ENCODE results near the gene PDE9A. TPM values are rescaled to one million over a fixed set of nuclear protein-coding genes. Genes with fewer than 3 reads are reported as not detected.

Gene PDE9A
- total RNA-seq, 4 donors from 2014 or later: 29.2 to 68.4 (median 40.4) TPM

GRCh38 chr21:42739061-42739931 lies 85.9 kb downstream of the PDE9A start:
- no peak overlapping the region for H3K4me3 ChIP-seq
- H3K27me3 ChIP-seq: no peaks in the 10 kb centered on the region
- H3K36me3 ChIP-seq: peaks cover 0 to 30% (median 19%) of the 10 kb centered on the region in 4 donors
- TF ChIP-seq CTCF (IDR thresholded peaks at IDR 0.05) (no peak), POLR2A (IDR thresholded peaks at IDR 0.05; ENCODE audit: low read depth) (no peak), EP300 (IDR thresholded peaks at IDR 0.05) (no peak), POLR2AphosphoS5 (IDR thresholded peaks at IDR 0.05) (no peak)
- H3K27ac ChIP-seq (replicated peaks in 1 of 4): peak overlapping the region; percentile 72 to 84 (median 80)
- no peaks in the 10 kb centered on the region for H3K9me3 ChIP-seq
- DNase-seq (ENCODE audit: extremely low spot score): no peak
- 97% methylated on average over 12 of the region's 21 CpGs for WGBS
- intact Hi-C loops (cut with DNase I): no loop called here
- H3K4me1 ChIP-seq: peaks cover 26 to 44% (median 40%) of the 10 kb centered on the region in 4 donors

- no peaks in the 10 kb centered on the region for H3K27me3 ChIP-seq
- no peak overlapping the region for H3K4me3 ChIP-seq
- no peaks in the 10 kb centered on the region for H3K9me3 ChIP-seq
- H3K36me3 ChIP-seq: peaks cover 0 to 30% (median 12%) of the 10 kb centered on the region in 4 donors
- TF ChIP-seq CTCF (IDR thresholded peaks at IDR 0.05) (no peak), EP300 (IDR thresholded peaks at IDR 0.05) (no peak), POLR2AphosphoS5 (IDR thresholded peaks at IDR 0.05) (no peak)
- DNase-seq (ENCODE audit: extremely low spot score): no peak
- peaks cover 26 to 45% (median 42%) of the 10 kb centered on the region in 4 donors for H3K4me1 ChIP-seq
- intact Hi-C loops (cut with DNase I): no loop called here
- WGBS: 97% methylated on average over 1 of the region's 1 CpG
- no peak overlapping the region for H3K27ac ChIP-seq (replicated peaks in 1 of 4)
These were observed 87.0 kb downstream of the PDE9A start for GRCh38 chr21:42740405-42740909.

- no peaks in the 10 kb centered on the region for H3K9me3 ChIP-seq
- 82% methylated on average over 10 of the region's 10 CpGs for WGBS
- no peak for TF ChIP-seq POLR2A (IDR thresholded peaks at IDR 0.05; ENCODE audit: low read depth)
- TF ChIP-seq CTCF (IDR thresholded peaks at IDR 0.05): no peak
- no peak for TF ChIP-seq POLR2AphosphoS5 (IDR thresholded peaks at IDR 0.05)
- no peak for TF ChIP-seq EP300 (IDR thresholded peaks at IDR 0.05)
- intact Hi-C loops (cut with DNase I): no loop called here
- no peak for DNase-seq (ENCODE audit: extremely low spot score)
- no peak overlapping the region for H3K27ac ChIP-seq (replicated peaks in 1 of 4)
- H3K4me3 ChIP-seq: no peak overlapping the region
- no peaks in the 10 kb centered on the region for H3K27me3 ChIP-seq
- H3K36me3 ChIP-seq: peaks cover 0 to 28% (median 9%) of the 10 kb centered on the region in 4 donors
- peaks cover 31 to 51% (median 48%) of the 10 kb centered on the region in 4 donors for H3K4me1 ChIP-seq
These were observed 87.6 kb downstream of the PDE9A start for GRCh38 chr21:42741066-42741465.

GRCh38 chr21:42744520-42745445 lies 91.4 kb downstream of the PDE9A start:
- WGBS: 87% methylated on average over 27 of the region's 30 CpGs
- DNase-seq (ENCODE audit: extremely low spot score): no peak
- Histone ChIP-seq H3K4me3 (no peak overlapping the region), H3K4me1 (peaks cover 18 to 65% (median 57%) of the 10 kb centered on the region in 4 donors), H3K9me3 (no peaks in the 10 kb centered on the region), H3K36me3 (peaks cover 0 to 25% (median 4%) of the 10 kb centered on the region in 4 donors), H3K27ac (replicated peaks in 1 of 4) (peak overlapping the region in 2 of 4 donors; percentile 86 to 87), H3K27me3 (no peaks in the 10 kb centered on the region)
- TF ChIP-seq CTCF (IDR thresholded peaks at IDR 0.05) (no peak), POLR2A (IDR thresholded peaks at IDR 0.05; ENCODE audit: low read depth) (no peak), POLR2AphosphoS5 (IDR thresholded peaks at IDR 0.05) (no peak), EP300 (IDR thresholded peaks at IDR 0.05) (no peak)
- intact Hi-C loops (cut with DNase I): loop anchor here (5.0 kb wide), 1 partner anchor 92 kb away; the partner anchor contains the start of gene PDE9A

Data from esophagus muscularis mucosa (tissue), 4 donors.